Middle frontal gyrus (tissue), 1 donor: ENCODE measurements around the gene DRD3.
A peak's percentile ranks its signal among the peaks of the same experiment; 100 is the strongest.

Experiments used
- DNase-seq: peaks from one replicate; pipeline ENCODE4 v3.0.0-alpha.2; 2015; ENCODE audit warnings: low spot score; ENCODE audit errors: extremely low spot score

The DRD3 gene

GRCh38 chr3:114186501-114186900 lies 7.6 kb upstream of the DRD3 start:
- no peak for DNase-seq

GRCh38 chr3:114179575-114179974 lies 723 bp upstream of the DRD3 start:
- DNase-seq: no peak

- no peak for DNase-seq
Measured at GRCh38 chr3:114176890-114177289, 2.0 kb downstream of the DRD3 start.

GRCh38 chr3:114176487-114176886 lies 2.4 kb downstream of the DRD3 start:
- DNase-seq: no peak

- no peak for DNase-seq
Measured at GRCh38 chr3:114175204-114175987, 3.5 kb downstream of the DRD3 start.

- no peak for DNase-seq
Measured at GRCh38 chr3:114171677-114172076, 7.2 kb downstream of the DRD3 start.

- no peak for DNase-seq
Measured at GRCh38 chr3:114168150-114168549, 10.7 kb downstream of the DRD3 start.

GRCh38 chr3:114157321-114157720 lies 21.5 kb downstream of the DRD3 start:
- DNase-seq: no peak

GRCh38 chr3:114155370-114155821 lies 23.5 kb downstream of the DRD3 start:
- DNase-seq: no peak

- DNase-seq: no peak
Measured at GRCh38 chr3:114154321-114154821, 24.5 kb downstream of the DRD3 start.

GRCh38 chr3:114152519-114153151 lies 26.2 kb downstream of the DRD3 start:
- DNase-seq: peak; percentile 54

GRCh38 chr3:114151091-114151490 lies 27.8 kb downstream of the DRD3 start:
- no peak for DNase-seq

- DNase-seq: no peak
Measured at GRCh38 chr3:114147251-114147650, 31.6 kb downstream of the DRD3 start.

GRCh38 chr3:114144909-114145688 lies 33.8 kb downstream of the DRD3 start:
- peak; percentile 33 for DNase-seq

GRCh38 chr3:114143817-114144216 lies 35.0 kb downstream of the DRD3 start:
- DNase-seq: no peak

GRCh38 chr3:114139836-114140235 lies 39.0 kb downstream of the DRD3 start:
- no peak for DNase-seq

GRCh38 chr3:114133947-114134346 lies 44.9 kb downstream of the DRD3 start:
- DNase-seq: no peak

GRCh38 chr3:114132500-114132899 lies 46.4 kb downstream of the DRD3 start:
- no peak for DNase-seq

- no peak for DNase-seq
Measured at GRCh38 chr3:114128826-114129225, 50.0 kb downstream of the DRD3 start.

- no peak for DNase-seq
Measured at GRCh38 chr3:114128231-114128630, 50.6 kb downstream of the DRD3 start.

- DNase-seq: no peak
Measured at GRCh38 chr3:114127517-114127916, 51.3 kb downstream of the DRD3 start.

- no peak for DNase-seq
Measured at GRCh38 chr3:114126461-114126860, 52.4 kb downstream of the DRD3 start.
